ENCODE measurements around the gene LCN1.
"Not testable (repeated sequence)": the region's sequence is repeated elsewhere in the genome, so short reads cannot be mapped to it uniquely, and the experiment has no call there.

LCN1 gene

DNA sequence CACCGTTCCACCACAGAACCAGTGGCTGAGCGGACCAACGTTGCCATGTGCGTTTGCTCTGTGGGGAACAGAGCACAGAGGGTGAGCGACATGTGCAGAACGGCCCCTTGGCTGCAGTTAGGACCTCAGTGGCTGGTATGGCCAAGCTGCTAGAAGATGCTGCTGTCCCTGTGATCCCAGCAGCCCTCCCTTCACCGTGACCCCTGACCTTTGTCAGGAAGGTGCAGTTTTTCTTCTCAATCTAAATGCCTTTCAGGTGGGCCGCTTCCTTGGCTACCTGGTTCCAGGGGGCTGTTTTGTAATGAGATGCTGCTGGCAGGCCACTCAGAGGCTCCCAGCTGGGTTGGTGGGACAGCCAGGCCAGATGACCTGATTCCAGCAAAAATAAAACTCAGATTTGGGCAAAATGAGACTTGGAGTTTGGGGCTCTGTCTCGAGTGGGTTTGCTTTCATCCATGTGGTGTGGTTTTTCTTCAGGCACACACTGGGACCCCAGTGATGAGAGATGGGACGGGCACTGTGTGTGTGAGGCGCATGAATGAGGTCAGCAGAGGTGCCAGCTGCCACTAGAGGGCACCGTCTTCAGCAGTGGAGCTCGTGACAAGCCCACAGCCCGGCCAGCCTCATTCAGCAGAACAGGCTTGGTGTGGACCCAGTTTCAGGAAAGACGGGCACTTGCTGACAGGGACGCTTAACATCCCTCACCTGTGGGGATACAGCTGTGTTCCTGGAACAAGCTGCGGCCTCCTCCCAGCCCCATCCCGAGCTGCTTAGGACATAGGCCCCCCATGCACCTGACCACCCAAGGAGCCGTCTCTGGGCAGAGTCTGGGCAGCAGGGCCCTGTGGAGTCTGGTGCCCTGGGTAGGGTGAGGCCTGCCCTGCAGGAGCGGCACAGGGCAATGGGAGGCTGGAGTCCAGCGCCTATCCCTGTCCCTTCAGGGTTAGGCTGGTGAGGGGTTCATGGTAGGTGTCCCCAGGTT is 16.7 kb upstream of the LCN1 start:
- peak in 1 of 2 donors; percentile 26 for DNase-seq (ENCODE audit: low read depth in 2 of 2)

DNA sequence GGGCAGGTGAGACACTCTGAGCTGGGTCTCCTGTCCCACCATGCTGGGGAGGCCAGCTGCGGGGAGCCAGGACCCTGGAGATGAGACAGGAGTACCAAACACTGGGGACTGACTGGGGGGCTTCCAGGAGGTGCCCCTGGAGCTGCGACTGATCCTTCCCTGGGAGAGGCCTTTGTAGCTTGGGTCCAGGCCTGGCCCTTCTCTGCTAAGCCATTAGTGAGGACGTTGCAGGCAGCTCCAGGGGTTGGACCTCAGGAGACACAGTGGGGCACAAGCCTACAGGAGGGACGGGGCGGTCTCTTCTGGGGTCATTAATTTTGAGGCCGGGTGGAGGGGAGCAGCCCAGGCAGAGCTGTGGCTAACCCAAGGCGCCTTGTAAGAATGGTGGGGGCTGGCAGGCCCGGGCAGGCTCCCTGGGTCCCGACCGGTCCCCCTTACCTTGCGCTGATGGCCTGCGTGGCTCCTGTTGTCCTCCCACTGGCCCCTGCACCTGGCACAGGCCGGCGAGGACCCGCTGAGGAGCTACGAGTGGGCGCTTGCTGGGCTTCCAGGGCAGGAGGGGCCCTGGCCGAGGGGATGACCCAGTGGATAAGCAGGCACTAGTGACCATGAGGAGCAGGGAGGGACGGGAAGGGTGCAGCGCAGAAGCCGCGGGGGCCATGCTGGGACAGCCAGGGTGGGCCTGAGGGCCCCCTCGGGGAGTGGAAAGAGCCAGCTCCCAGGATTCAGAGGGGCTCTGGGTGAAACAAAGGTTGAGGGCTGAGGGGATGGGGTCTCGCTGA is 15.6 kb upstream of the LCN1 start:
- no peak for DNase-seq (ENCODE audit: low read depth in 2 of 2)

DNA sequence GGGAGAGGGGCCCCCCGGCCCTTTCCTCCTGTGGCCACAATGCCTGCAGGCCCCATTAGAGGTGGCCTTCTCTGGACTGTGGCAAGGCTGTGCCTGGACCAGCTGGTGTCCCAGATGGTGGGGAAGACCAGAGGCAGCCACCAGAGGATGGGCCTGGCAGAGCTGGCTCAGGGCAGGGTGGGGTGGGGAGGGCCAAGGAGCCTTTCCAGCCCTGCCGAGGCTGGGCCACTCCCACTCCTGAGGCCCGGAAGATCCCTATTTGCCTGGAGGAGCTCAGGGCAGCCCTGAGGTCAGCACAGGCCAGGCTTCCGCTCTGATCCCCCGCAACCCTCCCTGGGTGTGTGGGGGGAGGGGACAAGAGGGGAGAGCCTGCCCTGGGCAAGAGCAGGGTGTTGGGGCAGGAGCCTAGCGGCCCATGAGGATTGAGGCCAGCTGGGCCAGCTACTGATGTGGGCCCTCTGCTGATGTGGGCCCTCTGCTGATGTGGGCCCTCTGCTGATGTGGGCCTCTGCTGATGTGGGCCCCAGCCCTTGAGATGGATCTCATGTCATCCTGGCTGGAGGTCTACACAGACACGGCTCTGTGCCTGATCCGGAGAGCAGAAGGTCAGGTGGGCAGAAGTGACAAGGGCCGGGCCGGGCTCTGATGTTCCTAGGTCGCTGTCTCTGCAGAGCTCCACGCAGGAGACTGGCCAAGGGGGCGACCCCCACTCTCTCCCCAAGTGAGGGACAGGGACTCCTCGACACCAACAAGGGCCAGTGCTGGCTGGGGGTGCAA is 14.7 kb upstream of the LCN1 start:
- DNase-seq (ENCODE audit: low read depth in 2 of 2) = no peak

DNA sequence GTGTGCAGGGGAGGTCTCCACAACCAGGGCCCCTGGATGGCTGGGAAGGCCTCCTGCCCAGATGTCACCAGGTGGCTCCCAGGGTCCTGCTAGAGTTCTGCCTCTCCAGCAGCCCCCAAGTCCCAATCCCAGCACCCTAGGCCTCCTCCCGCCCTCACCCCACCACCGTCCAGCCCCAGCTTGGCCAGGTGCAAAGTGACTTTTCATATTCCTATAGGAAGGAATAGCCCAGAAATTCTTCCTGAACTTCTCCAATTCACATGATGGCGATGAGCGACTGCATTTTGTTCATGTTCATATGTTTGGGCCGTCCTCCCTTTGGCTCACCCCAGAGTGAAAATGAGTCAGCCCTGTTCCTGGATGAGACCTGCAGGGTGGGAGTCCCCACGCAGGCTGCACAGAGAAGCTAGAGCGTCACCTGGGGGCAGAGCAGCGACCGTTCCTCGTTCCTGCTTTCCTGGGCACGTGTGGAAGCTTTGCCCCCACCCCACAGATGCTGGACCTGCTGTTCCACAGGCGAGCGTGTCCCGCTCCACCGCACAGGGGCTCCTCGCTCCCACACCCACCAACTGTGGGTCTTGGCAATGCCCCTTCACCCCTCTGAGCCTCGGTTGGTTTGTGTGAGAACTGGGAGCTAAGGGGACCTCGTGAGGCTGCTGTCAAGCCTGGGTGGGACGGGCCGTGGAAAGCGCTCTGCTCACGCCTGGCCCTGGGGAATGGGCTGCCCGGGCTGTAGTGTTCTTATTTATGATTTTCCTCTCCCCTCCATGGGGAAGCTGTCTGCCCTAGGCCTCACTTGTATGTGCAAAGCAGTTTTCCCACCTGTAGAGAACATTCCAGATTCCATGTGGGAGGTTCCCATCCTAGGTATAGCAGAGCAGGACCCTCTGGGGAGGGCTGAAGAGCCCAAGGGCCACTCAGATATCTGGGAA is 13.9 kb upstream of the LCN1 start:
- DNase-seq (ENCODE audit: low read depth in 2 of 2) = no peak

DNA sequence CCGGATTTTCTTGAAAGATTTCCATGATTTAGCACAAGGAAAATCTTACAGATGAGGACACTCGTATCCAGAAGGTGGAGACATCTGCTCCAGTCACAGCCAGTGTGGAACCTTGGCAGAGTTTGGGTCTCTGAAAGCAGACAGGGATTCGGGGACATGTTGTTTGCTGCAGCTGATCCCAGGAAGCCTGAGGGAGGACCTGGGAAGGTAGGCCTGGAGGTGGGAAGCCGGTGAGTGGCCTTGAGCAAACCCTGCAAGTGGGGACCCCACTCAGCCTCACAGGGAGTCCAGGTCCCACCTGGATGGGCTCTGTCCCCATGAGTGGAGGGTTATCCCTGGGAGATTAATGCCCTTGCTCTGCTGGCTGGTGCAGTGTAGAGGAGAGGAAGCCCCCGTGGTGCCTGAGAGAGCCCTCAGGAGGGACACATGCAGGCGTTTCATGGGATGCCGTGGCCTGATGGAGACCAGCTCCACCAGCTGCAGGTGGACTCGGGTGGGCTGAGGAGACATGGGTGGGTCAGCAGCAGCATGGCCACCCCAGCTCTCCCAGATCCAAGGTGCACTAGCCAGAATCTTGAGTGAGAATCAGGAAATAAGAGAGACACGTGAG is 12.9 kb upstream of the LCN1 start:
- DNase-seq (ENCODE audit: low read depth in 2 of 2) = no peak

DNA sequence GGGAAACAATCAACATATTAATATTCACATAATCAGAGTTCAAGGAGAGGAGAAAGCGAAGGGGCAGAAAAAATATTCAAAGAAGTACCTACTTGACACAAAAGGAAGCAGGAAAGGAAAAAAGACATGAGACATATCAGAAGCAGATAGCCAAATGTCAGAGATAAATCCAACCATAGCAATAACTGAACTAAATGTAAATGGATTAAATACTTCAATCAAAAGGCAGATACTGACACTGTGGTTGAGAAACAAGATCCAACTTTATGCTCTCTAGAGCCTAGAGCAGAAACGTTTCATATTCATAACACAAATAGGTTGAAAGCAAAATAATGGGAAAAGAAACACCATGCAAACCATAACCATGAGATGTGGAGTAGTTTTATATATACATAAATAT is 11.8 kb upstream of the LCN1 start:
- no peak for DNase-seq (ENCODE audit: low read depth in 2 of 2)

DNA sequence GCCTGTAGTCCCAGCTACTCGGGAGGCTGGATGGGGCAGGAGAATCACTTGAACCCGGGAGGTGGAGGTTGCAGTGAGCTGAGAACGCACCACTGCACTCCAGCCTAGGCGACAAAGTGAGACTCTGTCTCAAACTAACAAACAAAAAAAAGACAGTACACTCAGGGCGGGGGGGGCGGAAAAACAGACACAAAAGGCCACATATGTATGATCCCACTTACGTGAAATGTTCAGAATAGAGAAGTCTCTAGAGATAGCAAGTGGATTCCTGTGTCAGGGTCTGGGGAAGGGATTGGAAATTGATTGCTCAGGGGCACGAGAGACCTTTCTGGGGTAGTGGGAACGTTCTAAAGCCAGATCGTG is 9.0 kb upstream of the LCN1 start:
- no peak for DNase-seq (ENCODE audit: low read depth in 2 of 2)

DNA sequence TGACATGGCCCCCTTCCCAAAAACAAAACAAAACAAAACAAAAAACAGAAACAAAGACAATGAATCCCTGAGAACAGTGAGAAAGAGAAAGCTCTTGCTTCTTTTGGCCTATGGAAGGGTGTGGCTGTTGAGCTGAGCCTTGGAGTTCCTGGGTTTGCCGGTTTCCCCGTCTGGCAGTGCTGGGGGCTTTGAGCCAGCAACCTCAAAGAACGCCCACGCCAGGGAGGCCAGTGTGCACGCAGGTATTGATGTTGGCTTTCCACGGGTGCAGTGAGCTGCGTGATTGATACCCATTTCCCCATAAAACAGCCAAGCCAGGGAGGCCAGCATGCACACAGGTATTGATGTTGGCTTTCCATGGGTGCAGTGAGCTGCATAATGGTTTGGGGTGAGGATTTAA is 8.3 kb upstream of the LCN1 start:
- DNase-seq (ENCODE audit: low read depth in 2 of 2) = no peak

DNA sequence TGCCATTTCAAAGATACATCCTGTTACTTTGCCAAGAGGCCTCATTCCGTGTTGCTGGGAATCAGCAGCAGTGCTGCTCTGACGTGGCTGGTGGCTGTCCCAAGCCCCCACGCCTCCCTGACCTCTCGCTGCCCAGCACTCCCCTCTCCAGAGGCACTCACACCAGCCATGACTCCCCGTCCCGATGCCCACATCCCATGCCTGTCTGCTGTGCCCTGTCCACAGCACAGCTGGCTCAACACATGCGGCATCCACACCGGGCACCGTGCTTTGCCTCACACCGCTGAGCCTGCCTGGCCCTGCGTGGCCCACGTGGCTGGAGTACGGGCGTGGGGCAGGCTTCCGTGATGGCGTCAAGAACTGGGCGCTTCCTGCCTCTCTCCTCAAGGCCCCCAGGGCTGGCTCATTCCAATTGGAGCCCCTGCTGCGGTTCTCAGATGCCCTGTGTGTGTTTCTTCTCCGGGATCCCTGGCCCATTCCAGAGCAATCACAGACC is 7.8 kb upstream of the LCN1 start:
- DNase-seq (ENCODE audit: low read depth in 2 of 2) = no peak

DNA sequence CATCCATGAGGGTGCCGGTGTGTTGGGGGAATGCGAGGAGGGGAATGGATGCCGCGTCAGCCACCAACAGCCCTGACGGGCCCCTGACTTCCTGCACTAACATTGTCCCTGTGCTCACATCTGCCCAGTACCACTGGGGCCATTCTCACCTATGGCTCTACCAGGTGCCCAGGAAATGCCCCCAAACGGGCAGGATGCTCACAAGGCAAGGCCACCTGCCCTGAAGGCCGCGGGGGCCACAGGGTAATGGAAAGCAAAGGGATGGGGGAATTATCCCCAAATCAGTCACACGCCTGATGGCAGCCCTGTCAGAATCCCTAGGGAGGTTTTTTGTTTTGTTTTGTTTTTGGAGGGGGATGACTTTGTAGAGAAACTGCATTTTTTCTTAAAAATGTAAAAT is 7.3 kb upstream of the LCN1 start:
- not testable (repeated sequence) for DNase-seq (ENCODE audit: low read depth in 2 of 2)

DNA sequence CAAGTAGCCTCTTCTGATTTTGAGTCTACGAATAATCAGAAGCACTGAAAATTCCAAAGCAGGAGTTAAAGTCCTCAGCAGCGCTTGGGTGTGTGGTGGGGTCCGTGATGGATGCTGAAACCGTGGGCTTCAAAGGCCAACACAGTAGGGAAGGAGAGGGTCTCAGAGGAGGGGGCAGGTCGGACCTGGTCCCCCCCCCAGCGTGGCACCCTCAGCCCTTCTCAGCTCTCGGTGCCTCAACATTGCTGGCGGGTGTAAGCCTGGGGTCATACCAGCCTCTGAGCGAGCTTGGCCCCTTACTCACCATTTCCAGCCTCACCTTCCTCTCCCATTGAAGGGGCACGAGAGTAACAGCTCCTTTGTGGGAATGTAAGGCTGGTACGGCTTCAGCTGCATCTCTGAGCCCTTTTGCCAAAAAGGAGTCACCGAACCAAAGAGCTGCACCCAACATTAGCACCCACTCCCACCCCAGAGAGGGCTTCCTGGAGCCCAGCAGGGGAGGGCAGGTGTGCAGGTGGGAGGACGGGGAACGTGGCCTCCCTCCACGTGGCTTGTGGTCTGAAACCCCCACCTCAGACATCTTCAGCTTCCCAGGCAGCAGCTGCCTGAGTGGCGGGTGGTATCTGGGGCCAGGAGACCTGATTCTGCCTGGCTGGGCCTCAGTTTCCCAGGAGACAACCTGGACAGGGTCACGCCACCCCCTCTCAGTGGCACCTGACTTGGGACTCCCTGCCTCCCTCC is 6.7 kb upstream of the LCN1 start:
- no peak for DNase-seq (ENCODE audit: low read depth in 2 of 2)

DNA sequence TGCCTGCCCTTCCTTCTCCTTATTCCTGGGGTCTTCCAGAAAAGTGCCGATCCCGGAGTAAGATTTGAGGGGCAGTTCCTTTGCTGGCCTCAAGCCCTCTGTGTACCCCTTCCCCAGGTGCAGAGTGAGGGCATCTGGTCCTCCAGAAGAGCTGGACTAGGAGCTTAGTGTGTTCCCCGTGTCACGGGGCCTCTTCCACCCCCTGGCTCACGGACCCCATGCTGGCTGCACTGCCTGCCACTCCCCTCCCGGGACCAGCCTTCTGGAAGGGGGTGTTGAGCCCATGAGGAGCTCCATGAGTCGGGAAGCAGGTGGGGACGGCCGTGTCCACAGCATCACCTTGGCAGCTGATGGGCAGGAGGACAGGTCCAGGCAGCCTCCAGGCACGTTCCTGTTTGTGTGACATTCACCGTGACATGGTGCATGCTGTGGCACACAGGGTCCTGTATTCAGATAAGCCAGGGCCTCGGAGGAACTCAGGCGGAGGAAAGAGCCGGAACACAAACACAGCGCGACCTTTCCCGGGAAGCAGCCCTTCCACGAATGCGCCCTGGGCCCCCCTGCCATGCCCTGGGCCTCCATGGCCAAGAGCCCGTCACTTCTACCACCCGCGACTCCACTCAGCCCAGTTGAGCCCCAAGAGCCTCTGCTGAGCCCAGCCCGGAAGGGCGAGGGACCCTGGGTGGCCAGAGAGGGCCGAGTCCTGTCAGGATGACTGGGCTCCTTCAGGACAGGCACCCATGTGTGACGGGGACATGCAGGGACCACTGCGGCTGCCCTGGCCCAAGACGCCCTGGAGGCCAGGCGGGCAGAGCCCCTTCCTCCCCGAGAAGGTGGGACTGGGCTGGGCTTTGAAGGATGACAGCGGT is 5.9 kb upstream of the LCN1 start:
- no peak for DNase-seq (ENCODE audit: low read depth in 2 of 2)

DNA sequence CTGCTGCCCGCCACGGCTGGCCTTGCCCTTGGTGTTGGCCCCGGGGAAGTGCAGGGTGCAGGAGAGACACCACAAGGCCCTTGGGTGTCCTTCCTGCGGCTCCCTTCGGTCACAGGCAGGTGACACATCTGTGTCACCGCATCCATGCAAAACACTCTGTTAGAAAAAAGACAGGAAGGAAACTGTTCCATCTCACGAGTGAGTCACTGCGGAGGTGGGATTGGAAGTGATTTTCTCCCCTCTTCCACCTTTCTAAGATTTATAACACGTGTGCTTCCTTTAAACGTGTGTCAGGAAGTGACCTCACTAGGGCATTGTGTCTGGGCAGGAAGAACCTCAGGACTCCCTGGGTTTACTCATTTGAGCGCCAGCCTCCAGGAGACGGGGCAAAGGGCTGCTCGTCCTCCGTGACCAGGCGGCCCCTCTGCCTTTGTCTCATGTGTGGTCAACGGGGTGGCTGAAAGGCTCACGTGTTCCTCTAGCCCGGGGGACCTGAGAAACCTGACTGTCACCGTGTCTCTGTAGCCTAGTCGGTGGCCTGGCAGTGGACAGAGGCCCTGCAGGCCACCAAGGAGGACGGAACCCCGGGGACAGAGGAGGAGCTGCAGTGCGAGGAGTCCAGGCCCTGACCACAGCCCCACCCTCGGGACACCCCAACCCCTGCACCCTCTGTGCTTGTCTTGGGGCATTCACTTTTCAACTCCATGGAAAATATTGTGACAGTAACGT is 4.9 kb upstream of the LCN1 start:
- DNase-seq (ENCODE audit: low read depth in 2 of 2) = no peak

DNA sequence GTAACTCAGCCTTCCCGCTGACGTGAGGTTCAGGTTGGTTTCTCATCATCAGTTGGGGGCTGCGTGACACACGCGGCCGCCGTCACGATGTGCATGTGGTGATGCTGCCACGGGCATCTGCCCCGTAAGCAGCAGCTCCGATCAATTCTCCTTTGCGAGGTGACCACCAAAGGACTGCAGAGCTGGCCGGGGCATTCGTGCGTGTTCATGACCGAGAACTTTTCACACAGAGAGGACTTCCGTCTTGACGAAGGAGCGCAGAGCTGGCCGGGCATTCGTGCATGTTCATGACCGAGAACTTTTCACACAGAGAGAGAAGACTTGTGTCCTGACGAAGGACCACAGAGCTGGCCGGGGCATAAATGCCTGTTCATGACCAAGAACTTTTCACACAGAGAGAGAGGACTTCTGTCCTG is 3.8 kb upstream of the LCN1 start:
- no peak for DNase-seq (ENCODE audit: low read depth in 2 of 2)

DNA sequence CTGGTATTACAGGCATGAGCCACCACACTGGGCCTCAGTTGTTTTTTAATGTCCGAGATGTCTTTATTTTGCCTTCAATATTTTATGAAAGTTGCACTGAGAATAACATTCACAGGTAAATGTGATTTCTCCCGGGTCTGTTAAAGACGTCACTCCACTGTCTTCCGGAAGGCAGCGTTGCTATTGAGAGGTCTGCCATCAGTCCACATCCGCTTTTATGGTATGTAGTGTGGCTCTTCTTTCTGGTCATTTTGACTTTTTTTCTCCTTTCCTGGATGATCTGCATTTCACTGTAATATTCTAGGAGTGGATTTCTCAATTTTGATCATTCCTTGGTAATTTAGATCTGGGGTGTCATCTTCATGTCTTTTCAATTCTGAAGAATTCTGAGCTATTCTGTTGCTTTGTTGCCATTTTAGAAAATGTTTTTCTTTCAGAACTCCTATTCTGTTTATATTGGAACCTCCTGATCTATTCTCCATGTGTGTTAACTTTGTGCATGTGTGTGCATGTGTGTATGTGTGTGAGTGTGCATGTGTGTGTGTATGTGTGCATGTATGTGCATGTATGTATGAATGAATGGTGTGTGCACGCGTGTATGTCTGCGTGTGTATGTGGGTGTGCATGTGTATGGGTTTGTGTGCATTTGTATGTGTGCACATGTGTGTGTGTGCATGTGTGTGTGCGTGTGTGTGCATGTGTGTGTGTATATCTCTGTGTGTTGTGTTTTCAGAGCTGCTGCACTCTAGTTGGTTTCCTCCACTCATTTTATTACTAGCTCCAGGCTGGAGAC is 1.9 kb upstream of the LCN1 start:
- DNase-seq (ENCODE audit: low read depth in 2 of 2) = no peak

DNA sequence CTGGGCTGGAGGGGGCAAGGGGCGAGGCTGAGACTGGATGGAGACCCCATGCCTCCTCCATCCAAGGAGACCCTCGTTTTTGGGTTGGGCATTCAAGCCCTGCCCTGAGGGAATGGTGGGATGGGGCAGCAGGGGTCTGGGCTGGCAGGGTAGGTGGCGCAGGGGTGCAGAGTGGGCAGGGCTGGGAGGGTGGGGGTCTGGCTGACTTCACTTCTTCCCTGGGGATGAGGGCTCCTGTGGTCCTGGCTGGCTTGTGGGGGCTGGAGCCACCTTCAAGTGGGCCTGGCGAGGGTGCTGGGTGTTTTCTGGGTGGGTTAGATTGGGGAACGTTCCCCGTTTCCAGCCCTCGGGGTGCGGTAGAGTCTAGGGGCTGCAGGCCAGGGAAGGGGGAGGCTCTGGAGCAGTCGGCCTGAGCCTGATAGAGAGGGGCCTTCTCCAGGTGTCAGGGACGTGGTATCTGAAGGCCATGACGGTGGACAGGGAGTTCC is 412 bp downstream of the LCN1 start:
- DNase-seq (ENCODE audit: low read depth in 2 of 2) = no peak
